Left ventricle myocardium superior (tissue), 1 donor: ENCODE data around the gene OCIAD1. TPM values are rescaled to one million over a fixed set of nuclear protein-coding genes. Genes with fewer than 3 reads are reported as not detected.
"Not testable (repeated sequence)": the region's sequence is repeated elsewhere in the genome, so short reads cannot be mapped to it uniquely, and the experiment has no call there.

Source experiments
- ATAC-seq: fragments of 200-7000 bp; cut with Tn5 transposase; one replicate; pipeline ENCODE4 v1.9.1; 2020; ENCODE audit warnings: mild to moderate bottlenecking, moderate library complexity
- DNase-seq: peaks from one replicate; pipeline ENCODE4 v3.0.0-alpha.2; 2020
- intact Hi-C: fragments of 100-400 bp; cut with micrococcal nuclease; formaldehyde crosslinking; loops from one replicate; pipeline ENCODE4 v1.11.0; 2022
- total RNA-seq: library from RNA; stranded (reverse); fragmentation: NEBNext Ultra II Directional; extraction: Animal tissue kit (Norgen Biotek cat#: 25700); gene quantifications from one replicate; pipeline ENCODE4 v1.2.1, GENCODE V29; 2021
- donor health status: DM: no; HTN: yes; CAD: no; lungs with severe emphysema.

Gene OCIAD1
- total RNA-seq, 1 donor from 2014 or later = 131 TPM

GRCh38 chr4:48877827-48878535 lies 47.1 kb downstream of the OCIAD1 start:
- intact Hi-C loops = no loop called here
- no peak for DNase-seq
- ATAC-seq = no peak

DNA sequence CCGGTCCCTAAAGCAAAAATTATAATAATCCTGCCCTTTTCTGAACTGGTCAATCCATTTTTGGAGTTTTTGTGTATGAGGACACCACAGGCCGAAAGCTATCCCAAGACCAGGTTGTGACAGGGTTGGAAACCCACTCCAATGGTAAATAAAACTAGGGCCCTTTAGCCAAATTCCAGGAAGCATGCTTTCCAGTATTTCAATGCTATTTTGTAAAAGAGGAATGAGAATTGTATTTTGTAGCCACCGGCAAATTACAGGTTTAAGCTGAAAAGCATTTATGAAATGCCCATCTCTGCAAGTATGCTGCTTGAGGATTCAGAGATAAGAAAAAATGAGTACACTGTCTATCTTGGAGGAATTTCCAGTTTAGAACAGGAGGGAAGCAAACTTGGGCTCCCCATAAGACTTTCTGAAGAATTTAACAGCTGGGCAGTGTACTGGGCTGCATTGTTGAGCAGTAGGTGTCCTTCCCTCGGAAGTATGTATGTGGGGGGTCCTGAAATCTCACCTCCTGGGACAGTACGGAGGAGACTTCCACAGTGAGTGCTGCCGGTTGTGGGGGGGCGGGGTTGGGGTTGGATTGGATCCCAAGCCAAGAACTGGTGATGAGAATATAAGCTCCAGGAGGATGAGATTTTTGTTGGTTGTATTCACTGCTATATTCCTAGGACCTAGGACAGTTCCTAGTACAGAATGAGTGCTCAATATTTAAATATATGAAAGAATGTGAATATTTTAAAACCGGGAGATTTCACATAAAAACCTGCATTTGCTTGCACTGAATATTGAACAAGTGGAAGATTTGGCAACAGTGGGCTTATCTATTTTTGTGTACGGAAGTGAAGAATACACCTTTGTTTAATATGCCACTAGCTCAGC lies 48.9 kb downstream of the OCIAD1 start:
- intact Hi-C loops = no loop called here
- no peak for ATAC-seq

DNA sequence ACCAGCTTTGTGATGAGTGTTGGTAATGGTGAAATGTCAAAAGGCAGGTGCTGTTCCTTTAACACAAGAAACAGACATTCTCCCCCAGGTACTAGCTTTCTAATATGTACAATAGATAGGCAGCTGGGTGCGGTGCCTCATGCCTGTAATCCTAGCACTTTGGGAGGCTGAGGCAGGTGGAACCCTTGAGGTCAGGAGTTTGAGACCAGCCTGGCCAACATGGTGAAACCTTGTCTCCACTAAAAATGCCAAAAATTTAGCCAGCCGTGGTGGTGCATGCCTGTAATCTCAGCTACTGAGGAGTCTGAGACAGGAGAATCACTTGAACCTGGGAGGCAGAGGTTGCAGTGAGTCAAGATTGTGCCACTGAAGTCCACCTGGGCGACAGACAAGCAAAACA lies 50.8 kb downstream of the OCIAD1 start:
- ATAC-seq, DNase-seq, intact Hi-C loops: not testable (repeated sequence)

More for the DNA sequence above, 48.9 kb downstream of the OCIAD1 start:
- DNase-seq = no peak

GRCh38 chr4:48889750-48890149 lies 58.9 kb downstream of the OCIAD1 start:
- ATAC-seq, DNase-seq, intact Hi-C loops: not testable (repeated sequence)

DNA sequence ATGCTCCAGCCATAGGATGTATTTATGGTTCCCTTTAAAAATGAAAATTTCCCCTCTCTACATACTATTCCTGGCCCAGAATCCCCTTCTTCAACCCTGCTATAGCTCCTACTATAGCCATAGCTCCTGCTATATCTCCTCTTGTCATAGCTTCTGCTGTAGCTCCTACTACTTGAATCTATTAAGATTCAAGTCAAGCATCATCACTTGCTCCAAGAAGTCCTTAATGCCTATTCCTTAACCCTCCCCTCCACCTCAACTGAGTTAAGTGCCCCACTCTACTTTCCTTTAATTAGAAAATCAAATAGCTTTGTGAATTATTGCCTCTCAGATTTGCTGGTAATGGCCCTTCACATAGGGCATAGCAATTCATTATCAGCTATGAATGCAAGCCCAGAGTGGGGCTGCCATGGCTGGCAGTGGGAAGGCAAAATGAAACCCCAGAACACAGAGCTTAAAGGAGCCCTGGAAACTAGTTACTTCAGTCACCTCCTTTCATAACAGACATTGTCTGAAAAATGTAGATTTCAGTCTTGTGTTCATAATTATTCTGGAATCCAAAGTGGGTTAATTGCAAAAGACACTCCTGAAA lies 60.2 kb downstream of the OCIAD1 start:
- intact Hi-C loops = no loop called here
- DNase-seq = no peak
- ATAC-seq = no peak

DNA sequence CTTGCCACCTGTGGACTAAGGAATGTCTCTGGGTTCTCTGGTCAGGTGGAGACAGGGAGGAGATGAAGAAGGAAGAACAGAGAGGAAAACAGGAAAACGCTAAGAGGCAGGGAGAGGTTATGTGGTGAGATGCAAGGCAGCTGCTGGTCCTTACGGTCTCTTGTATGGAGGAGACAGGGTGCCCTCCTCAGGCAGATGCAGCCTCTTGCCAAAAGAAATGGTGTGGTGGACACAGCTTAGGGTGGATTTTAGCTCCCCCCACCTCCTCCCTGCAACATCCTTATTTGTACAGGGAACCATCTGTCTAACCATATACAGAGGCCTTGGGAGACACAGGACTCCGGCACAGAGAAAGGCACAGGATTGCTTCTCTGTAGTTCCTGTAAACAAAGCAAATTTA lies 66.0 kb downstream of the OCIAD1 start:
- intact Hi-C loops = no loop called here
- no peak for ATAC-seq
- no peak for DNase-seq

- ATAC-seq (no peak), DNase-seq (no peak)
- intact Hi-C loops = no loop called here
Observed at GRCh38 chr4:48898733-48899431, 68.0 kb downstream of the OCIAD1 start.

GRCh38 chr4:48899432-48899749 lies 68.5 kb downstream of the OCIAD1 start:
- no peak for ATAC-seq
- intact Hi-C loops = no loop called here

GRCh38 chr4:48899950-48900349 lies 69.1 kb downstream of the OCIAD1 start:
- intact Hi-C loops = no loop called here
- ATAC-seq = no peak
- DNase-seq = no peak

More at GRCh38 chr4:48899432-48899749, 68.5 kb downstream of the OCIAD1 start:
- no peak for DNase-seq

DNA sequence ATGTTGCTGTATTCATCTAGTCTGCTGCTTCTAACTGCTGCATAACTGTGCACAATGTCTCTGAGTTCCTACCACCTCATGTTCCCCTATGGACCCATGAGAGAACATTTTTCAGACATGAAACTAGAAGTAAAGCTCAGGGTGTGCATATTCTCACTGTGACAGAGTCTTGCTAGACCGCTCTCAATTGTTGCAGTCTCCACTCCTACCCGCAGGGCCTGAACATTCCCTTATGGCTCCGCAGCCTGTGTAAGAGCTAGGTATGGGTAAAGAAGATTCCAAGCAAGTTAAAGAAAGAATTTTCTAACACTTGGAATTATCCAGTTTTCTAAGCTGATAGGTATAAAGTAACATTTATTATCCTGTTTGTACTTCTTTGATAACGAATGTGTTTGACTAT lies 70.3 kb downstream of the OCIAD1 start:
- intact Hi-C loops = no loop called here
- no peak for ATAC-seq
- no peak for DNase-seq

DNA sequence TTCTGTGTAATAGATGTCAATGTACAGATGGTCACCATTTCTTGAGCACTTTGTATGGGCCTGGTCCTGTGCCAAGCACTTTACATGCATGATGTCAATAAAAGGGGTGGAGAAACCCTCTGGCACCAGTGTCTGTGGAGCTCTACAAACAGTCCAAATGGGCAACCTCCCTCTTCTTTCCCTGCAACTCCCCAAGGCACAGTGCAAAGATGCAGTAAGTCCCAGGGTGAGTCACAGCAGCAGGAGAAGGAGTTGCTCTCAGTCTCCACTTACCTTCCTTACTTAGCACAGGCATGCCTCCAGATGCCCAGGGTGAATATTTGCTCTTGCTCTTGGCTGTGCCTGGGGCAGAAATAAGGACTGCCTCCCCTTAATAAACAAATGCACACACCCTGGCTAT lies 71.4 kb downstream of the OCIAD1 start:
- DNase-seq (no peak), ATAC-seq (no peak)
- intact Hi-C loops = no loop called here

- ATAC-seq (no peak), DNase-seq (no peak)
- intact Hi-C loops = no loop called here
Observed at GRCh38 chr4:48904101-48904500, 73.2 kb downstream of the OCIAD1 start.

GRCh38 chr4:48904541-48905142 lies 73.8 kb downstream of the OCIAD1 start:
- intact Hi-C loops = no loop called here
- ATAC-seq = no peak
- DNase-seq = no peak

- intact Hi-C loops = no loop called here
- DNase-seq (no peak), ATAC-seq (no peak)
Observed at GRCh38 chr4:48905363-48906015, 74.6 kb downstream of the OCIAD1 start.

DNA sequence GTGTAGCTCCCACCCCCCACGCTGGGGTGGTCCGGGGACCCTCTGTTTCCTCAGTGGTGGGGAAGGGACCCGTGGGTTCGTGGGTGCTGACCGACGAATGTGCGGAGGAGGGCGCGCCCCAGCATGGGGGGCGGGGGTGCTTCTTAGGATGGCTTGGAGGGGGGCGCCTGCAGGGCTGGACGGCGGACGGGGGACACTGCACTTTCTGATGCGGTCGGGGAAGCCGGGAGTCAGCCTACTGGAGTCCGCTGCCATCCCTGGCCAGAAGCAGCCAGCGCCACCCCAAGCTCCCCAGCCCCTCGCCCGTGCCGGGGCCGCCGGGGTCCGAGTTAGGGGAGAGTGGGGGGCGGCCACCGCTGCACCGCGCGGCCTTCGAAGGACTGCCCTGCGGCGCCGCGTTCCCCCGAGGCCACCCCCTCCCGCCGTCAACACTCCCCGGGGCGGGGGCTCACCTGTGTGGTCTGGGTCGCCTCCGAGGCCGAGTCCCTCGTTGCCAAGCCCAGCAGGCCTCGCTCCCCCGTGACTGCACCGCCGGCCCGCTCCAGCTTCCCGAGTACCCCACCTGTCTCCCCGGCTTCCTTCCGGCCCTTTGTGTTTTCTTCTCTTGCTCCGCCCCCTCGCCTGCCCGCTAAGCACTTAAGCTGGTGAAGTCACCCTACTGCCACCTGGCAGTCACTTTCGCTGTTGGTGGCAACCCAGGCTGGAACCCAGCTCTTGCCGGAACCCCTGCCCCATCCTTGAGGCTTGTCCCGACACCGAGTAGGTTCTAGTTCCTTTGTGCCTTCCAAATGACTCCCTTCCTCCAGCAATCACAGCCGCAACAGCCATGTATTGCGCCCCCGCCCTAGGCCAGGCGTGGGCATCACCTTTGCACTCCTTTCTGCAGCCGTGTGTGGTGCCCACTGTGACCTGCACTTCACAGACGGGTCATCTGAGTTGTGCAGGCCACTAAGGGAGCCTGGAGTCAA lies 75.6 kb downstream of the OCIAD1 start, which contains the start of gene OCIAD2:
TSS of gene OCIAD2 (minus strand) at position 569 of the 968 bp plus-strand sequence. CDS start 2,225 bp downstream, outside the sequence.
- ATAC-seq (peak; percentile 93), DNase-seq (peak; percentile 63)
- intact Hi-C loops = no loop called here

- DNase-seq = no peak
- intact Hi-C loops = no loop called here
- no peak for ATAC-seq
Observed at GRCh38 chr4:48907706-48908477, 77.0 kb downstream of the OCIAD1 start.

DNA sequence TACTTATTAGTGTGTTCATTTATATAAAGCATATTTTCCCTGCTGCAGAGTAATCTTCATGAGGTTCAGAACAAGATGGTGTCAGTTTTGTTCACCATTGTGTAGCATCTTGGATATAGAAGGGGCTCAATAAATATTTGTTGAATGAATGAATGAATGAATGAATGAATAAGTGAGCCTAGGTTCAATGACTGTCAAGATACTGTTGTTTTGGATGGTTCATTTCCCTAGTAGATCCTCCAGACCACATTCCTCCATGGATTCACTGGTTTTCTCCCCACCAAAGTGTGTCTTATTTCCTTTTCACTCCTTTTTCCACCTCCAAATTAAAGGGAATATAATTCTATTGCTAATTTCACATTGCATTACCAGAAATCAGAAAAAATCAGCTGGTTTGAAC lies 77.8 kb downstream of the OCIAD1 start:
- ATAC-seq (no peak), DNase-seq (no peak)
- intact Hi-C loops = no loop called here
